HepG2 (cell line): ENCODE data around the gene DUS2.

Experiments
- TCF7 ChIP-seq: sonication (generic); IDR thresholded peaks from 2 replicates; pipeline ENCODE4 v1.6.1; 2016; ENCODE audit warnings: antibody characterized with exemption, low read depth
- ZFP41 ChIP-seq: sonication (generic); formaldehyde crosslinking; IDR thresholded peaks from 2 replicates; pipeline ENCODE4 v1.4.0; 2020; ENCODE audit warnings: mild to moderate bottlenecking, missing genetic modification reagents, borderline replicate concordance
- TF ChIP-seq, protein P1 (sequence below): sonication (generic); formaldehyde crosslinking; IDR thresholded peaks from 2 replicates; pipeline ENCODE4 v1.5.0; 2020; ENCODE audit warnings: mild to moderate bottlenecking, missing genetic modification reagents, moderate library complexity

DNA sequence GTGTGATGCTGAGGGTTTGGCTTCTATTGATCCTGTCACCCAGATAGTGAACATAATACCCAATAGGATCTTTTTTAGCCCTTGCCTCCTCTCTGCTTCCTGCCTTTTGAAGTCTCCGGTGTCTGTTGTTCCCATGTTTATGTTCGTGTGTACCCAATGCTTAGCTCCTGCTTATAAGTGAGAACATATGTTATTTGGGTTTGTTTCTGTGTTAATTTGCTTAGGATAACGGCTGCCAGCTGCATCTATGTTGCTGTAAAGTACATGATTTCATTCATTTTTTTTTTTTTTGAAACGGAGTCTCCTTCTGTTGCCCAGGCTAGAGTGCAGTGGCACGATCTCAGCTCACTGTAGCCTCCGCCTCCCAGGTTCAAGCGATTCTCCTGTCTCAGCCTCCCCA lies 23.0 kb downstream of the DUS2 start:
- no peak for TF ChIP-seq TCF7
- no peak for TF ChIP-seq ZFP41 (CRISPR knock-in tag)
- TF ChIP-seq, protein P1, sequence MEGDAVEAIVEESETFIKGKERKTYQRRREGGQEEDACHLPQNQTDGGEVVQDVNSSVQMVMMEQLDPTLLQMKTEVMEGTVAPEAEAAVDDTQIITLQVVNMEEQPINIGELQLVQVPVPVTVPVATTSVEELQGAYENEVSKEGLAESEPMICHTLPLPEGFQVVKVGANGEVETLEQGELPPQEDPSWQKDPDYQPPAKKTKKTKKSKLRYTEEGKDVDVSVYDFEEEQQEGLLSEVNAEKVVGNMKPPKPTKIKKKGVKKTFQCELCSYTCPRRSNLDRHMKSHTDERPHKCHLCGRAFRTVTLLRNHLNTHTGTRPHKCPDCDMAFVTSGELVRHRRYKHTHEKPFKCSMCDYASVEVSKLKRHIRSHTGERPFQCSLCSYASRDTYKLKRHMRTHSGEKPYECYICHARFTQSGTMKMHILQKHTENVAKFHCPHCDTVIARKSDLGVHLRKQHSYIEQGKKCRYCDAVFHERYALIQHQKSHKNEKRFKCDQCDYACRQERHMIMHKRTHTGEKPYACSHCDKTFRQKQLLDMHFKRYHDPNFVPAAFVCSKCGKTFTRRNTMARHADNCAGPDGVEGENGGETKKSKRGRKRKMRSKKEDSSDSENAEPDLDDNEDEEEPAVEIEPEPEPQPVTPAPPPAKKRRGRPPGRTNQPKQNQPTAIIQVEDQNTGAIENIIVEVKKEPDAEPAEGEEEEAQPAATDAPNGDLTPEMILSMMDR (CRISPR knock-in tag), result no peak
